Lower lobe of right lung (tissue), 2 donors: ENCODE measurements around the gene LONRF2. TPM values are rescaled to one million over a fixed set of nuclear protein-coding genes. Genes with fewer than 3 reads are reported as not detected.

Experiments used
- ATAC-seq, 2 donors: fragments of 200-7000 bp; cut with Tn5 transposase; one replicate each; pipeline ENCODE4 v1.9.1; 2020 to 2022; ENCODE audit warnings: mild to moderate bottlenecking in 2 of 2, moderate library complexity in 2 of 2
- DNase-seq: peaks from one replicate; pipeline ENCODE4 v3.0.0-alpha.2; 2020
- H3K27ac ChIP-seq: fragments of 200-600 bp; one replicate; pipeline ENCODE4 v1.8.0; 2022
- H3K27me3 ChIP-seq: fragments of 200-600 bp; one replicate; pipeline ENCODE4 v1.8.0; 2022; ENCODE audit warnings: low read depth
- H3K36me3 ChIP-seq: fragments of 200-600 bp; one replicate; pipeline ENCODE4 v1.8.0; 2022; ENCODE audit warnings: mild to moderate bottlenecking
- H3K4me1 ChIP-seq: fragments of 200-600 bp; one replicate; pipeline ENCODE4 v1.8.0; 2022
- H3K4me3 ChIP-seq: fragments of 200-600 bp; one replicate; pipeline ENCODE4 v1.8.0; 2022; ENCODE audit warnings: mild to moderate bottlenecking
- H3K9me3 ChIP-seq: fragments of 200-600 bp; one replicate; pipeline ENCODE4 v1.8.0; 2022
- intact Hi-C: fragments of 100-400 bp; cut with DNase I; formaldehyde crosslinking; loops from one replicate; pipeline ENCODE4 v1.11.0; 2022
- total RNA-seq: library from RNA; stranded (reverse); fragmentation: NEBNext Ultra II Directional; extraction: Animal tissue kit (Norgen Biotek cat#: 25700); gene quantifications from one replicate; pipeline ENCODE4 v1.2.1, GENCODE V29; 2021
- TF ChIP-seq, protein P1 (sequence below): fragments of 200-600 bp; IDR thresholded peaks from one replicate; pipeline ENCODE4 v1.8.0; 2022; ENCODE audit warnings: antibody characterized with exemption, mild to moderate bottlenecking
- donor health status: DM: no; HTN: yes; CAD: no; lungs with severe emphysema.

Gene LONRF2
- total RNA-seq, 1 donor from 2014 or later = 2.1 TPM

- H3K4me3 ChIP-seq = no peak overlapping the region
- TF ChIP-seq, protein P1, sequence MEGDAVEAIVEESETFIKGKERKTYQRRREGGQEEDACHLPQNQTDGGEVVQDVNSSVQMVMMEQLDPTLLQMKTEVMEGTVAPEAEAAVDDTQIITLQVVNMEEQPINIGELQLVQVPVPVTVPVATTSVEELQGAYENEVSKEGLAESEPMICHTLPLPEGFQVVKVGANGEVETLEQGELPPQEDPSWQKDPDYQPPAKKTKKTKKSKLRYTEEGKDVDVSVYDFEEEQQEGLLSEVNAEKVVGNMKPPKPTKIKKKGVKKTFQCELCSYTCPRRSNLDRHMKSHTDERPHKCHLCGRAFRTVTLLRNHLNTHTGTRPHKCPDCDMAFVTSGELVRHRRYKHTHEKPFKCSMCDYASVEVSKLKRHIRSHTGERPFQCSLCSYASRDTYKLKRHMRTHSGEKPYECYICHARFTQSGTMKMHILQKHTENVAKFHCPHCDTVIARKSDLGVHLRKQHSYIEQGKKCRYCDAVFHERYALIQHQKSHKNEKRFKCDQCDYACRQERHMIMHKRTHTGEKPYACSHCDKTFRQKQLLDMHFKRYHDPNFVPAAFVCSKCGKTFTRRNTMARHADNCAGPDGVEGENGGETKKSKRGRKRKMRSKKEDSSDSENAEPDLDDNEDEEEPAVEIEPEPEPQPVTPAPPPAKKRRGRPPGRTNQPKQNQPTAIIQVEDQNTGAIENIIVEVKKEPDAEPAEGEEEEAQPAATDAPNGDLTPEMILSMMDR = no peak
- DNase-seq = no peak
- H3K4me1 ChIP-seq = no peaks in the 10 kb centered on the region
- no peak overlapping the region for H3K27ac ChIP-seq
- ATAC-seq = no peak
- H3K36me3 ChIP-seq = no peaks in the 10 kb centered on the region
- no peaks in the 10 kb centered on the region for H3K27me3 ChIP-seq
- H3K9me3 ChIP-seq = no peaks in the 10 kb centered on the region
- intact Hi-C loops = no loop called here
These were observed 88.2 kb downstream of the LONRF2 start for GRCh38 chr2:100234141-100234540.

- Histone ChIP-seq H3K27ac (no peak overlapping the region), H3K36me3 (no peaks in the 10 kb centered on the region), H3K4me3 (no peak overlapping the region), H3K4me1 (no peaks in the 10 kb centered on the region), H3K9me3 (no peaks in the 10 kb centered on the region), H3K27me3 (no peaks in the 10 kb centered on the region)
- intact Hi-C loops = no loop called here
- no peak for DNase-seq
- ATAC-seq = no peak
- TF ChIP-seq, protein P1 = no peak
These were observed 89.2 kb downstream of the LONRF2 start for GRCh38 chr2:100233061-100233460.

GRCh38 chr2:100230754-100231153 is 91.5 kb downstream of the LONRF2 start:
- Histone ChIP-seq H3K36me3 (no peaks in the 10 kb centered on the region), H3K4me3 (no peak overlapping the region), H3K4me1 (no peaks in the 10 kb centered on the region), H3K27me3 (no peaks in the 10 kb centered on the region), H3K27ac (no peak overlapping the region), H3K9me3 (no peaks in the 10 kb centered on the region)
- TF ChIP-seq, protein P1 = no peak
- DNase-seq = no peak
- ATAC-seq = no peak
- intact Hi-C loops = no loop called here

DNA sequence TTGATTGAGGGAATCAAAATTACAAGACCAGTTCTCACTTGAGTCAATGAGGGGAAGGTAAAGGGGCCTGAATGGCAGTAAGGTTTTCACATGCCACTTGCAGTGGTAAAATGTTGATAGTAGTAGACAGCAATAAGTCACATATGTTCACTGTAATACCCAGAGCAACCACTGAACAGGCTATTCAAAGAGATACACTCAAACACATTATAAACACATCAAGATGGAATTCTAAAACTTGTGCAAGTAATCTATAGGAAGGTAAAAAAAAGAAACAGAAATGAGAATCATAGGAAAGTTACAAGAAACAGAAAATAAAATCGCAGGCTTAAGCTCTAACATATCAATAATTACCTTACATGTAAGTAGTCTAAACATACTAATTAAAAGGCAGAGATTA is 93.3 kb downstream of the LONRF2 start:
- Histone ChIP-seq H3K4me3 (no peak overlapping the region), H3K36me3 (no peaks in the 10 kb centered on the region), H3K9me3 (no peaks in the 10 kb centered on the region), H3K27me3 (no peaks in the 10 kb centered on the region), H3K27ac (no peak overlapping the region), H3K4me1 (no peaks in the 10 kb centered on the region)
- ATAC-seq (no peak), DNase-seq (no peak)
- TF ChIP-seq, protein P1 = no peak
- intact Hi-C loops = no loop called here

GRCh38 chr2:100228415-100228814 is 93.9 kb downstream of the LONRF2 start:
- Histone ChIP-seq H3K9me3 (no peaks in the 10 kb centered on the region), H3K36me3 (no peaks in the 10 kb centered on the region), H3K4me1 (no peaks in the 10 kb centered on the region), H3K27ac (no peak overlapping the region), H3K4me3 (no peak overlapping the region), H3K27me3 (no peaks in the 10 kb centered on the region)
- ATAC-seq = no peak
- intact Hi-C loops = no loop called here
- TF ChIP-seq, protein P1 = no peak
- DNase-seq = no peak
